Suppressor macrophage treated with lipopolysaccharide for 1 hour (primary cell): Measurements from ENCODE around the gene ZNF133.
"Not testable (repeated sequence)": the region's sequence is repeated elsewhere in the genome, so short reads cannot be mapped to it uniquely, and the experiment has no call there.

ENCODE experiments used
- DNase-seq, 3 donors: peaks; one replicate each; pipeline ENCODE4 v3.0.0-alpha.2; 2020 to 2022

Gene ZNF133

DNA sequence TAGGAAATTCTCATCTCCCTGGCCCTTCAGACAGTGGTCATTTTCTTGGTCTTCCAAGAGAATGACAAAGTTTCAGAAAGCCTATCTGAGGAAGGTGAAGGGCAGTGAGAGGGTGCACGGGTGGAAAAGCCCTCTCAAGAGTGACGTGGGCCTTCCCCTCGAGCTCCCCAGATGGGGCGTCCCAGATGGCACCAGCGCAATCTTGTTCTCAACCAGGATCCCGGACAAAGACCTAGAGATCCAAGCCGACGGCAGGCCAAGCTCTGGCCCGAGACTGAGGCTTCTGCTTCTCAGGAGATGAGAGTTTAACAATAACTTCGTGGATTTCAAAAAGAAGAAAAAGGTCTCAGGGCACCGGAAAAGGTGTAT lies 797 bp upstream of the ZNF133 start:
- DNase-seq: no peak

DNA sequence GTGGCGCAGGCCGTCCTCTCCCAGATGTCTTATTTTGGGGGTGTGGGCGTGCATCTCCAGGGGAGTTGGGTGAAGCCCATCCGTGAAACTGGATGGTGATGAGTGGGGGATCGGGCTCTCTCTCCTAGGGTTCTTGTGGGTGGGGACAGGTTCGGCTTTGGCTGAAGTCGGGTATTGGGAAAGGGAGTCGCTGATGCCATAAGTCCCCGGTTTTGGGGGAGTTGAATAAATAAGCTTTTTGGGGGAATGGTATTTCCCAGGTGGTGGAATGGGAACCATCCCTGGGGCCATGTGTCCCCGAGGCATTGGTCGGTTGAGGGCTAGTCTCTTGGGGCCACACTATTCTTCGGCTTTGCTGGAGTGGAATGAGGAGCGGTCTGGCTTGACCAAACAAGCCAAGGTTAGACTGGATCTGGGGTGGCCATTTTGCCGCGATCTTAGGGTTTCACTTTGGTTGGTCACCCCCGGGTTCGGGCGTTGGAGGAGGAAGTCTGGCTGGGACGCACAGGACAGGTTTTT lies 481 bp downstream of the ZNF133 start:
- peak; percentile 13 to 37 (median 31) for DNase-seq

GRCh38 chr20:18289306-18289705 lies 979 bp downstream of the ZNF133 start:
- DNase-seq: no peak

GRCh38 chr20:18299364-18299763 lies 11.0 kb downstream of the ZNF133 start:
- DNase-seq: no peak

GRCh38 chr20:18304618-18305017 lies 16.3 kb downstream of the ZNF133 start:
- DNase-seq: no peak

DNA sequence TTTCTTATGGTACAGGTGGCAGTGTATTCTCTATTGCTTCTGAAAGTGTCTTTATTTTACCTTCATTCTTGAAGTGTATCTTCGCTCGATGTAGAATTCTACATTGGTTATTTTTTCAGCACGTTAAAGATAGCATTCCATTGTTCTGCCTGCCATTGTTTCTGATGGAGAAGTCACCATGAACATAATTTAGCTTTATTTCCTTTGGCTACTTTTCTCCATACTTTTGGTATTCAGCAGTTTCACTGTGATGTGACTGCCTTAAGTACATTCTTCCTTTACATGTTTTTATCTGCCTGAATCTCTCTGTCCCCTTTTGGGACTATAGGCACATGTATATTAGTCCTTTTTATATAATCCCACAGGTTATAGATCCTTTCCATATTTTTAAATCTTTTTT lies 19.0 kb downstream of the ZNF133 start:
- DNase-seq: no peak

GRCh38 chr20:18310051-18310450 lies 21.7 kb downstream of the ZNF133 start:
- DNase-seq: no peak

- no peak for DNase-seq
These were observed 22.3 kb downstream of the ZNF133 start for GRCh38 chr20:18310592-18310991.

- DNase-seq: no peak
These were observed 24.4 kb downstream of the ZNF133 start for GRCh38 chr20:18312723-18313122.

- no peak for DNase-seq
These were observed 25.1 kb downstream of the ZNF133 start for GRCh38 chr20:18313411-18313810.

- no peak for DNase-seq
These were observed 26.6 kb downstream of the ZNF133 start for GRCh38 chr20:18314786-18315406.

GRCh38 chr20:18316166-18316565 lies 27.8 kb downstream of the ZNF133 start:
- DNase-seq: no peak

DNA sequence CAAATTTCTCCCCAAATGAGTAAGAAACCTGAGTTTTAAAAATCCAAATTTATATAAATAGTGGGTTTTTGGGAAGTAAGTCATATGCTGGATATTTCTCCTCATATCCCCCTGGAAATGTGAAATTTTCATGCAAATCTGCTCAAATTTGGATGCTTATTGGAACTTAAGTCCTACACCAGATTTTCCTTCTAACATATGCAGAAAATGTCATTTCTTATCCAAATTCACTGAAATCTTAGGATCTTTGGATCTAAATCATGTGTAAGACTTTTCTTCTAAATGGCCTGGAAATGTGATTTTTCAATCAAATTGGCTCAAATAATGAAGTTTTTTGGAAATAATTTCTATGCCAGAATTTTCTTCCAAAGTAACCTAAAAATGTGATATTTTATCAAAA lies 33.0 kb downstream of the ZNF133 start:
- DNase-seq: no peak

- no peak for DNase-seq
These were observed 33.9 kb downstream of the ZNF133 start for GRCh38 chr20:18321976-18322950.

DNA sequence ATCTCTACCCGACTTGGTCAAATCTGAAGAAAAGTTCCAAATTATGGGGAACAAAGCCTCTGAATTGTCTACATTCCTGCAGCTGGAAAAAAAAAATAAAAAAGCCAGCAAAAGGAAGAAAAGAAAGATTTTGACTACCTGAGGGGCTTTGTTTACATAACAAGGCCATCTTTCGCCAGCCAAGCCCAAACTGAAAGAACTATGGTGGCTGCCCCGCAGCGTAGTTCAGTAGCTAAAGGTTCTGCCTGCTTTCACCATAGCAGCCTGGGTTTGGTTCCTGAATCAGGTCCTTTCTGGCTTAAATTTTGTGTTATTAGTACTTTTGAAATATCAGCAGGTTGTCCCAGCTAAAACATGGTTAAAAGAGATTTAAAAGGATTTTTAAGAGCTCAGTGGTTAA lies 35.4 kb downstream of the ZNF133 start:
- DNase-seq: no peak

DNA sequence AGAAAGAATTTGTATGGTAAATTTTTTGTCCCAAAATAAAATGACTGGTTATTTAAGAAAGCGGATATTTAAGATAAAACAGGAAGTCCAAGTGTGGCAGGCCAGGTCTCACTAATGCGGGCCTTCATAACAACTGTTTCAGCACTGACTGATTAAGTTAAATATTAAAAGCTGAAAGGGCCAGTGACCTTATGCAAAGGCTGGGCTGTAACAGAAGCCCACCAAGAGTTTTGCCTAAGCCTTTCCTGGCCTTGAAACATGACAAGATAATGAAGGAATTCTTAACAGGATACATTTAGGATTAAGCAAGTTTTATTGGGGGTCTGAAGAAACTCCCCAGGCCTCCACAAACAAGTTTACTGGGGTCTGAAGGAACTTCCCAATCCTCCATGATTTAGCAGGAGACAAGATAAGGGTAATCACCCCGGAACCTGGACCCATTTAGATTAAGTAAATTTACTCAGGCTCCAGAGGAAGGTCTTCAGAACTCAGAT lies 36.3 kb downstream of the ZNF133 start:
- no peak for DNase-seq

DNA sequence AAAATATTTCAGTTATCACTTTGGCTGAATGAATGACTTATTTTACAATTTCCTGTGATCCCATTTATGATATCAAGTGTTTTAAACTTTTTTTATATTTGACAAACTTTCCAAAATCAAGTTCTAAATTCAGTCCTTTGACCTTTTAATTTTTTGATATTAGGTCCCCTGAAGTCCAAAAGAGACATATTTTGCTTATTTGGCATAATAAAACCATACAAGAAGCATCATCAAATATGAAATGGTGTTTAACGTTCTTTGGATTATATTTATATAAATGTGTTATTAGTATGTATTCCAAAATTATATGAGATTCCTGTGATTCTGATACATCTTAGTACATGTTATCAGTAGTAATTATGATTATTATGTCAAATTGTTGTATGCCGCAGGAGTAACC lies 38.7 kb downstream of the ZNF133 start:
- no peak for DNase-seq

DNA sequence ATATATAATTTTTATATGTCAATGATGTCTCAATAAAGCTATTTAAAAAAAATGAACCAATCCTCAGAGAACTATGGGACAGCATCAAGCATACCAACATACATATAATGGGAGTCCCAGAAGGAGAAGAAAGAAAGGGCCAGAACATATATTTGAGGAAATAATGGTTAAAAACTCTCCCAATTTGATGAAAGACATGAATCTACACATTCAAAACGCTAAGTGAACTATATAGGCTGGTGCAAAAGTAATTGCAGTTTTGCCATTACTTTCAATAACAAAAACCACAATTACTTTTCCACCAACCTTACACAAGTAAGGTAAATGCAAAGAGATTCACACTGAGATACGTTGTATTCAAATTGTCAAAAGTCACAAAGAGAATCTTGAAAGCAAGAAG lies 43.4 kb downstream of the ZNF133 start:
- DNase-seq: no peak

DNA sequence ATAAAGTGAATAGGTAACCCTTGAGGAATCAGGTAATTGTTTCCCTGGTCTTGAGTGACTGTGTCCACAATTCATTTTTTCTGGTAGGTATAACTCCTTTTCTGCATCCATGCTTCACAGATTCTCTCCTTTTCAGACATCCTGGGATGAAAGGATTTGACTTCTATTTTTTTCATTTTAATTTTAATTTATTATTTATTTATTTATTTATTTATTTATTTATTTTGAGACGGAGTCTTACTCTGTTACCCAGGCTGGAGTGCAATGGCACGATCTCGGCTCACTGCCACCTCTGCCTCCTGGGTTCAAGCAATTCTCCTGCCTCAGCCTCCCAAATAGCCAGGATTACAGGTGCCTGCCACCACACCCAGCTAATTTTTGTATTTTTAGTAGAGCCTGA lies 61.4 kb downstream of the ZNF133 start:
- not testable (repeated sequence) for DNase-seq

DNA sequence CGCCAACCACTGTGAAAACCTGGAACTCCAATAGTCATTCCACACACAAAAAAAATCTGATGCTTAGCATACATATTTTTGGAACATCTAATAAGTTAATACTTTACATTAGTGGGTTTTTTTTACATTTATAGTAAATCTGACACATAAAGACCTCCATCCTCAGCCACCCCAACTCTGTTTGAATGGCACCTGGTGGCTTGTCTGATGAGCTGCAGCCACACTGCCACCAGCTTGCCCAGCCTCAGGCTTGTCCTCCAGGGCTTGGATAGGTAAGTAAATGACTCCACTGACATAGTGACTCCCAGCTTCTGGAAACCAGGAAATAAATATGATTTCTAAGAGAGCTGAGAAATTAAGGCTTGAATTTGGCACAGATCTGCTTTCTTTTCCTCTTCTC lies 71.5 kb downstream of the ZNF133 start:
- no peak for DNase-seq

DNA sequence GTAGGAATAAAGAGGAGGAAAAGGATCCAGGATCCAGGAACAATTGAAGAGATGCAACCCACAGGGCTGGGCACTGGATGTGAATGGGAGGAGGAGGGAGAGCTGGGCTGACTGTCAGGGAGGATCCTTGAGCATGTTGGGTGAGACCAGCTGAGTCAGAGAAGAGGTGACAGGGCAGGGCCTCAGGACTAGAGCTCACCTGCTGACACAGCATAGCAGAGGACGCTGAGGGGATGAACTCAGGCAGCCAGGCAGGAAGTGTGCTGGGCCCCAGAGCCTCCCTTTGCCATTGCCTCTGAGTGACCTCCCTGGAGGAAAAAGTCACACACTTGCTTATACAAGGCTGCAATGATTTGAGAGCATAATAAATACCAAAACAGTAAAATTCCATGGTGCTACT lies 72.3 kb downstream of the ZNF133 start:
- no peak for DNase-seq

DNA sequence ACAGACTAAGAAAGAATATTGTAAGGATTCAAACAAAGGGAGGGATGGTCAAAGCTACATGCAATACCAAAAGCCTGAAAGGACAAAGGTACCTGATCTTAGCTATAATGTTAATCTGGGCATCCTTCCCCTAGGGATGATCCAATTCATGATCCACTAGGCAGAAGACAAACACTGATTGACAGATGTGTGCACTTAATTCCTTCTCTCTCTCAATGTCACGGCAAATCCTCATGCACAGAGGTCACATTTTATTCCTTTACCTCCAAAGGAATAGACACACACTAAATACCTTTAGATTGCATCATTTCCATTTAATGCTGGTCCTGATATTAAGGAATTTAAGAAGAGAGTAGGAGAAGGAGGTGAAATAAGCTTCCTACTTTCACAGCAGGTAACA lies 73.4 kb downstream of the ZNF133 start:
- DNase-seq: no peak

DNA sequence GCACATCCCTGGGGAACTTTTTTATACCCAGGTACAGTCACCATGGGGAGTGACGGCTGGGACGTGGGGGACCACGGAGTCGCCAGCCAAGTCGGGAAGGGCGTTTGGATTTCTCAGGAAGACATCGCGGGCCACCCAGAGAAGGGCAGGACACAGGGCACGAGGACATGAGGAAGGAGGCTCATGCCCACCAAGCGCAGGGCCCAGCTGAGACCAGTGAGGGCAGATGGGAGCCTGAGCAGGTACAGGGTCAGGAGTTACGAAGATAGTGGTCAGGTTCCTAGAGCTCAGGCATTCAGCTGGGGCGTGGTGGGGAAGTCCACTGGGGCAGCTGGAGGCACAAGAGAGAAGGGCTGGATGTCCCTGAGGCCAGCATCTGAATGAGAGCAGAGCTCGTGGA lies 74.6 kb downstream of the ZNF133 start:
- no peak for DNase-seq

DNA sequence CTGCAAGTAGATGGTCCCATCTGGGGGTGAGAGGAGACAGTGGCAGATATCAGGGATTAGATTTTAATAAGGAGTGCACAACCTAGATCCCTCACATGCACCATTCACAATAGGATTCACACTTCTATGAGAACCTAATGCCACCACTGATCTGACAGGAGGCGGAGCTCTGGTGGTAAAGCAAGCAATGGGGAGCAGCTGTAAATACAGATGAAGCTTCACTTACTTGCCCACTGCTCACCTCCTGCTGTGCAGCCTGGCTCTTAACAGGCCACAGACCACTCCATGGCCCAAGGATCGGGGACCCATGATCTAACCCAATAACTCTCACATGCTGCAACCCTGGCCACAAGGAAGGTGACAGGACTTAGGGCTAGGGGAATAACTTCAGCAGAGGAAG lies 75.4 kb downstream of the ZNF133 start:
- no peak for DNase-seq
